ENCODE data around the gene STX4. TPM values are rescaled to one million over a fixed set of nuclear protein-coding genes. Genes with fewer than 3 reads are reported as not detected.
"Not testable (repeated sequence)": the region's sequence is repeated elsewhere in the genome, so short reads cannot be mapped to it uniquely, and the experiment has no call there.

Gene STX4
- polyA plus RNA-seq, 4 donors: 35.6 to 44.6 (median 41.2) TPM

DNA sequence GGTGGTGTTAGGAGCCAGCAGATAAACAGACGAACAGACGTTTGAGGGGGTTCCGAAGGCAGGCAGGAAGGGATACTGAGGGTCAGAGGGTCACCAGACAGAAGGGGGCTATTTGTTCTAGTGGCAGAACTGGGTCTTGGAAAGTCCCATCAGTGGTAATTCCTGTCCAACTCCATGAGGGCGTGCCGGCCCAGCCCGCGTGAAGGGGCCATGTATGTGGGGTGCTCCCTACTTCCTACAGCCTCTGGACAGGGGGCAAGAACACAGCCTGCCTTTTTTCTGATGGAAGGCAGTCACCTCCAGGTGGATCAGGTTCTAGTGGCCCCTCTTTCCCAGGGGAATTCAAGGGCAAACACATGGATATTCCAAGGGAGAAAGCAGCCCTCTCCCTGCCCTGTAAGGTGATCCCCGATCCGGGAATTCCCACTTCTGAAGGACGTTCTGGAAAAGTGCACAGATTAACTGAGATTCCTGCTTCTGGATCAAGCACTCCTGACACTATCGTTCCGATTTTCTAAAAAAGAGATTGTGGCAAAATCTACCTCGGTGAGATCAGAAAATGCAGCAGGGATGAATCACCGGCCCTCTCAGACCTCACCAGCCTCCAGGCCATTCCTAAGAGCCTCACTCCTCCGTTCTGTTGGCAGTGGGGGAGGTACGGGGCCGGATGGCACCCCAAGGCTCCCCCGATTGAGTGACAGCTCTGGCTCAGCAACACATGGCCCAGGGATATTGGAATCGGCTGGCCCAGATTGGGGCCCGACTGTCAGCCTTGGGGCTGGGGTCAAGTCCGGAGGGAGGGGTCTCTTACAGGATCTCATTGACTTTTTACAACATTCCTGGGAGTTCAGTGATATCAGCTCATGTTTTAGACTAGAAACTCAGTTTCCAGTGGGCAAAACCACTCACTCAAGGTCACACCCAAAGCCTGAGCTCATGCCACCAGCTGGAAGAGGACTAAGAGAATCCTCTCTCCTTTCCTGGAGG lies 35.3 kb upstream of the STX4 start:
- no peak for DNase-seq (ENCODE audit: low read depth in 4 of 4, low spot score in 2 of 4)

DNA sequence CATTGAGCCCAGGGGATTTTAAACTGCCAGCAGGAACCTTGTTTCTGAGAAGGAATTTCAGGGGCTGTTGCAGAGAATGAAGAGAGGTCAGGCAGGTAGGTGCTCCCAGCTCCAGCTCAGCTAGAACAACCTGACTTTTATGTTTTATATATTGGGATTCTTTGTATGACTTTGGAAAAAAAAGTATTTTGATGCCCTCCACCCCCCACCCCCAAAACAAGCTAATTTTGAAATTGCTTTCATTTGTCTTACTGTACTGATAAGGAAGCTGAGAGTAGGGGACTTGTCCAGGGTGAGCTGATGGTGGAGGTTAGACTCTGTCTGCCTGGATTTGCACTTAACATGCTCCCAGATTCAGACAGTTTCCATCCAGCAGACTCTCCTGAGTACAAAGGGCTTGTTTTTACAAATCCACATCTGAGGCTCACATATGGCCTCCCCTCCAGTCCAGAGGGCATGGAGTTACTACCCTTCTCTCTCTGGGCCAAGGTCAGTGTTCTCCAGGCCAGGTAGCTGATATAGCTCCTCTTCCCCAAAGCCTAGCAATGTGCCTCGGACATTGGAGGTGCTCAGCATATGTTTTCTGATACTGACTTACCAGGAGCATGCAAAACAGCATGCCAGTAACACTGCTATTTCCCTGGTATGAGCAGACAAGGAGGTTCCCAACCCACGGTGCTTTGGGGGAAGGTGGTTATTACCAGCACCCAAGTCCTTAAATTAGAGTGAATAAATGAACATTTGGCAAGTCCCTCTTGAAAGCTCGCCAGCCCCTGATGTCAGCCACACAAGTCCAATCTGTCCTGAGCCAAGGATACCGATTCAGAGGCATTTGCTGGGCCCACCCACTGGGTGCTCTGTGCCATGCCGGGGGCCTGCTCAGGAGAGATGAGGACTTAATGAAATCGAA lies 34.3 kb upstream of the STX4 start:
- no peak for DNase-seq (ENCODE audit: low read depth in 4 of 4, low spot score in 2 of 4)

DNA sequence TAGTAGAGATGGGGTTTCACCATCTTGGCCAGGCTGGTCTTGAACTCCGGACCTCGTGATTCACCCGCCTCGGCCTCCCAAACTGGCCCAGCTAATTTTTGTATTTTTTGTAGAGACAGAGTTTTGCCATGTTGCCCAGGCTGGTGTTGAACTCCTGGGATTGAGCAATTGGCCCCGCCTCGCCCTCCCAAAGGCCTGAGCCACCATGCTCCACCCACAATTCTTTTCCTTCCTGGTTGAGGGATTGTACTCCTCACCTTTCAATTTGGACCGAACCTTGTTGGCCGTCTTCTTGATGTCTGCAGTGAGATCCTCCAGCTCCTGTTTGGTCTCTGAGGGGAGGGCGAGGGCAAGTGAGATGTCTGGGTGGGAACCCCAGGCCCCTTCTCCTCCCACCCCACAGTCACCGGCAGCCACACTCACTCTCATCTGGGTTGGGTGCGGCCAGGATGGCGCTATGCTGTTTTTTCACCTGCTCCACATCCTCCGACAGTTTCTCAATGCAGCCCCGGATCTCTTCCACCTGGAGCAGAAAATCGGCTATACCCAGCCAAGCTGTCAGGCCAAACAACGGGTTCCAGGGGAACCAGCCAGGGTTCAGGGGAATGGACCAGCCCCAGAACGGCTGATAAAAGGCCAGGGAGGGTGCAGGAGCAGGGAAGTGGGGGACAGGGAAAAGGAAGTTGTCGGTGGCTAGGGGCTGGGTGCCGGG lies 32.5 kb upstream of the STX4 start:
- no peak for DNase-seq (ENCODE audit: low read depth in 4 of 4, low spot score in 2 of 4)

DNA sequence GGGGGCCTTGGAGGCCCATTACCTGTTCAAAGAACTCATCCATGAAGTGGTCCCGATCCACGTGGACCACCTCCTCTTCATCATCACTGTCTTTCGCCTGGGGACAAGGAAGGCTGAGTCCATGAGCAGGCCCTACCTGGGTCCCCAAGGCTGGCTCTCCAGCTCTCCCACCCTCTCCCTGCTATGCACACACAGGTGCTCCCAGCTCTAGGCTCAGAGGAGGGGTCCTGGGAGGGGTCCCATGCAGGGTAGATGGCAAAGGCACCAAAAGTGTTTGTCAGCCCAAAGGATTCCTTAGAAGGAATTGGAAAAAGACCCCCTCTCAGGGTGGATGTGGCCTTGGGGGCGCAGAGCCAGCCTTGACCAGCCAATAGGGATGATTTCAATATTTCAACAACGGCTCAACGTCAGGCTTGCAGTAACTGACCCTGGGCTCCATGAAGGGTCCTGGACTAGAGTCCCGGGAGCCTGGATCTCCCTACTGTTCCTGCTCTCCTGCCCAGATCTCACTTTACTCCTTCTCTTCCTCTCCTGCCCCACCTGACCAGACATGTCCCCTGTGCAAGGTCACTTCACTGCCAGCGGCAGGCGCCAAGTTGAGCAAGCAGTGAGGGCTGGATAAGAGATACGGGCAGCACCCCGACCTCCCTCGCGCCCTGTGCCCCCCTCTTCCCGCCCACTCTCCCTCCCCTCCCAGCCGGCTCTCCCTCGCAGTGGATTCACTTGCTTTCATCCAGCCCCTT lies 31.7 kb upstream of the STX4 start:
- DNase-seq (ENCODE audit: low read depth in 4 of 4, low spot score in 2 of 4): no peak

DNA sequence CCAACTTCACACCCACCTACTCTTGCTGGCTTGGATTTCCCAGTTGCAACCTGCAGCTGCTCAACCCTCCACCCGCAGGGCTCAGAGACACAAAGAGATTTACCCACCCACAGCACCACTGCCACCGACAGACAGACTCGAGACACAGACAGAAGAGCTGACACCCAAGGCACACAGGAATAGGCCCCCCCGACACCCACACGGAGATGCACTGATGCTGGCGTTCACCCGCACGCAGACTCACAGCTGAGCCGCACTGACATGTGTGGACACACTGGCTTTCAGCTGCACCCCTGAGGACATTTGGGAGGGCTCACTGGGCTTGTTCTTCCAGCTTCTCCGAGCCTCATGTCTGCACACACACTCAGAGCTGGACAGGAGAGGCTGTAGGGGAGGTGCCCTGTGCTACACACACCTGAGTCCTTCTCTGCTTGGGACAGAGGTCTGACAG lies 31.1 kb upstream of the STX4 start:
- DNase-seq (ENCODE audit: low read depth in 4 of 4, low spot score in 2 of 4): no peak

DNA sequence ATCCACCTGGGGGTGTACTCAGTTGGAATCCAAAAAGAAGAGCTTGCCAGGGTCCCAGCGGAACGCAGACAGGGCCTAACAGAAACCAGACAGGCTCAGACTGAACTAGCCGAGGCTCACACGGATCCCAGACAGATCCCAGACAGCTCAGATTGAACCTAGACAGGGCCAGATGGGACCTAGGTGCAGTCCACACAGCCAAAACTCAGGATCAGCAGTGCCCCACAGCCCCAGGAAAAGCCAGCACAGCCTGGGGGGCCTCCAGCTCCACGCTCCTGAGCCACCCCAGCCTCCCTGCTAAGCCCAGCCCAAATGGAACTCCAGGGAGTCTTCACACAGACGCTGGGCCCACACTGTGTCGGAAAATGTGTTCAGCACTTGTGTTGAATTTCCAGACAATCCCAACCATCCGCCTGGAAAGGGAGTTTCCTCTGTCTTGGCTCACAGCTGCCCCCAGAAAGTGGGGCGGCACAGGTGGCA lies 30.5 kb upstream of the STX4 start:
- DNase-seq (ENCODE audit: low read depth in 4 of 4, low spot score in 2 of 4): no peak

DNA sequence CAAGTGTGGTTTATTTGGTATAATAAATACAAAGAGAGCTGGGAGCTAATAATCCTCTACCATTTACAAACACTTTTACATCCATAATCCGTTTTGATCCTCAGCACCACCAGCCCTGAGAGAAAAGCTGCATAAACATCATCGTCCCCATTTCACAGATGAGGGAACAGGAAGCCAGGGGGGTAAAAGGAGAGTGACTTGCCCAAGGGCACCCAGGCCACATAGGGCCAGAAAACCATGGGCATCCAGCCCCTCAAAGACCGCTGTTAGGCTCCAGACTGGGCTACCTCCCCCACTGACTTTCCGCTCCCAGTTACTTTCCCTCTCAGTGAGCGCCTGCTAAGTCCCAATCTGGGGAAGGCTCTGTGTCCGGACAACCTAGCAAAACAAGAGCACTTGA lies 29.6 kb upstream of the STX4 start:
- no peak for DNase-seq (ENCODE audit: low read depth in 4 of 4, low spot score in 2 of 4)

DNA sequence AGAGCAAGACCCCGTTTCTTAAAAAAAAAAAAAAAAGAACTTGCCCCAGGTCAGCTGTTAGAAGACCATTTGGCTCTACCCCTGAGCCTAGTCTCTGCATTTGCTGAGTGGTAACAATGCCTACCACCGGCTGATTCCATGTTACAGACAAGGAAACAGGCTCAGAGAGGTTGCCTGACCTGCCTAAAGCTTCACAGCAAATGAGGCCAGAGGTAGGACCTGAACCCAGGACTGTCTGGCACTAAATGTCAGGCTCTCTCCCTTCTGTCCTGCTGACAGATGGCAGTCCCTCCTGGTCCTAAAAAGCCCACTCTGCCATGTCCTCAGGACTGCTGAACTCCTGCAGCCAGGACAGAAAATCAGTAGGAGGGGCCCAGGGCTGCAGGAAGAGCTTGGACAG lies 28.7 kb upstream of the STX4 start:
- DNase-seq (ENCODE audit: low read depth in 4 of 4, low spot score in 2 of 4): no peak

DNA sequence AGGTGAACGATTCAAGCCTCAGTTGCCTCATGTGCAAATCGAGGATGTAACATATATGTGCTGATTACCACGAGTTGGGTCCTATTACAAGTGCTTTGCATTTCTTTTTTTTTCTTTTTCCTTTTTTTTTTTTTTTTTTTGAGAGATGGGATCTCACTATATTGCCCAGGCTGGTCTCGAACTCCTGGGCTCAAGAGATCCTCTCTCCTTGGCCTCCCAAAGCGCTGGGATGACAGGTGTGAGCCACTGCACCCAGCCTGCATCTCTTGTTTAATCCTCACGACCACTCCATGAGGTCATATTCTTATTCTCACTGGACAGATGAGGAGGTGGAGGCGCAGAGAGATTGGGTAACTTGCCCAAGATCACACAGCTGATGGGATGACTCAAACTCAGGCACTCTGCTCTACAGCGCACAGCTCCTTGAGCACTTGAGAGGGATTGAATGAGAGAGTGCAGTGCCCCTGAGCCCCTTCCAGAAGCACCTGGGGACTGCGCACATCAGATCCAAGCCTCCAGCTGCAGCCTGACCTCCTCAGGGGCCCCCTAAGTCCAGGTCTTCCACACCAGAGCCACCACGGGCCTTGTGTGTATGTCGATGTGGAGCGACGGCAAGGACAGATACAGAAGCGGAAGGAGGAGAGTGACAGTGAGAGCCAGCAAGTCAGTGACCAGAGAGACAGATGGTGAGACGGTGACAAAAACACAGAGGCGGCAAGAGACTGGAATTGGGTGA lies 27.8 kb upstream of the STX4 start:
- DNase-seq (ENCODE audit: low read depth in 4 of 4, low spot score in 2 of 4): no peak

DNA sequence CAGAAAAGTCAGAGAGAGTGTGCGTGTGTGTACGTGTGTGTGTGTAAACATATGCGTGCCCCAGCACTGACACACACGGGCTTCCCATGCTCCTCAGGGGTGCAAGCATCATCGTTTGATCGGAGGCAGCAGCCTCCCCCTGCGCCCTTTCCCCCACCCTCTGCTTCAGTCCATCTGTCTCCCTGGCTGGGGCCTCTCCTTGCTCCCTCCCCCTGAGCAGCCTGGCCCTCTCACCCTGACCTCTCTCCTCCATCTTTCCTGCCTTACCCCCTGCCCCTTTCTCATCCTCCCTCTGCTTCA lies 27.3 kb upstream of the STX4 start:
- DNase-seq (ENCODE audit: low read depth in 4 of 4, low spot score in 2 of 4): no peak

DNA sequence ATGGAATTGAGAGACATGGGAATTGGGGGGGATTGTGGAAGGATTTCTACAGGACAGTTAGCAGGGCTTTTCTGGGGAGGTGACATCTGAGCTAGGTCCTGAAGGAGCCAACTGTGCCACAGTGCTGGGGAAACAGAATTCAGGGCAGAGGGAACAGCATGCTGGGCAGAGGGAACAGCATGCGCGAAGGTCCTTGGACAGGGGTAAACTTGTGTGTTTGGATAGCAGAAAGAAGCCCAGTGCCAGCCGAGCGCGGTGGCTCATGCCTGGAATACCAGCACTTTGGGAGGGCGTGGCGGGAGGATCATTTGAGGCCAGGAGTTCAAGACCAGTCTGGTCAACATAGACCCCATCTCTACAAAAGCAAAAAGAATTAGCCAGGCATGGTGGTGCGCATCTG lies 26.8 kb upstream of the STX4 start:
- no peak for DNase-seq (ENCODE audit: low read depth in 4 of 4, low spot score in 2 of 4)

DNA sequence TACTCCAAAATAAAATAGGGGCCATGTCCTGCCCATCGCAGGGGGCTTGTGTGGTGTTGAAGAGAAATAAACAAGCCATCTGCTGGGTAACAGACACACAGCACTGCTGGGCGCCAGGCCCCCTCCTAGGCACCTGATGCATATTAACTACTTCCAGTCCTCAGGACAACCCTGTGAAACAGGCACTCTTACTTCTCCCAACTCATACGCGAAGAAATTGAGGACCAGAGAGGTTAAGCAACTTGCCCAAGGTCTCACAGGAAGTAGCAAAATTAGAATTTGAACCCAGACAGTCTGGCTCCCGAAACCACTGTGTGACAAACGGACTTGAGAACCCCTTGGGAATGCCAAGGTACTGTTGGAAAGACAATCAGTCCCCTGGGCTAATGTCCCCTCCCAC lies 25.7 kb upstream of the STX4 start:
- DNase-seq (ENCODE audit: low read depth in 4 of 4, low spot score in 2 of 4): no peak

DNA sequence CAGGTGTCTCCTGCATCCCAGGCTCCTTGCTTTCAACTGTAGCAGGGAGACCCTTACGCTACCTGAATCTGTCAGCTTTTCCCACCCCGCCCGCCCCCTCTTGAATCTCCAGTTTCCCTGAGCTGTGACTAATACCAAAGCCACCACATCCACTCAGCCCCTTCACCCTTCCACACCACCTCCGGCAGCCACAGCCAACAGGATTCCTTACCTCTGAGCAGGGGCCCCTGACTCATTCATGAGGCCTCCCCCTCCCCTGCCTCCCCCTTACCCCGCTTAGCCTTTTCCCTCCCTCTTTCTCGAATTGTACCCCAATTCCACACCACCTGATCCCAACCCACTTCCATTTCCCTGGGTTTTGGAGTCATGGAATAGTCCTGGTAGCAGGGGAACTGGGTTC lies 25.2 kb upstream of the STX4 start:
- DNase-seq (ENCODE audit: low read depth in 4 of 4, low spot score in 2 of 4): no peak

DNA sequence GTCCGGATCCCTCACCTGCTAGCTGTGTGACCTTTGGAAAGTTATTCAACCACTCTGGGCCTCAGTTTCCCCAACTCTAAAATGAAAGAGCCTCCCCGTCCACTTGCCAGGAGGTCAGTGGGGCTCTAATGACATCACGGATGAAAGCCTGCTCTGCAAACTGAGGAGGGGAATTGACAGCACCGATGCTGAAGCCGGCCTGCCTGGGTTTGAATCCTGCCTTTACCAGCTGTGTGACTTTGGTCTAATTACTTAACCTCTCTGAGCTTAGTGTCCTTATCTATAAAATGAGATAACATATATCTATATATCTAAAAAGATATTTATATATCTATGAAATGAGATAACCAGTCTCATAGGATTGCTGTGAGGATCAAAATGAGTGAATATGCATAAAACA lies 24.8 kb upstream of the STX4 start:
- DNase-seq (ENCODE audit: low read depth in 4 of 4, low spot score in 2 of 4): no peak

DNA sequence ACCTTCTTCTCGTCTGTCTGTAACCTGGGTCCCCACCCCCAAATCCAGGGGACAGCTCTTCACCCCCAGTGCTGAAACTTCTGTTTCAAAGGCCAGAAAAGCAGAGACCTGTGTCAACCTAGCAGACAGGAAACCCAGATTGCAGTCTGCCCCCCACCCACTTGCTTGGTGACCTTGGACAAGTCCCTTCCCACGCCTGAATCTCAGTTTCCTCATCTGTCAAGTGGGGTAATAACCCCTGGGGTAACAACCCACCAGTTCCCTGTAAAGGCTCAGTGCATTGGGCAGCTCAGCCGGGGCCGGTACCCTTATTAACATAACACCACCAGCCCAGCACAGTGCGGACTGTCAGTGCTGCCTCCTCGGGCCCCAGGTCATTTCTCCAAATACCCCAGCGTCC lies 24.2 kb upstream of the STX4 start:
- DNase-seq (ENCODE audit: low read depth in 4 of 4, low spot score in 2 of 4): no peak

DNA sequence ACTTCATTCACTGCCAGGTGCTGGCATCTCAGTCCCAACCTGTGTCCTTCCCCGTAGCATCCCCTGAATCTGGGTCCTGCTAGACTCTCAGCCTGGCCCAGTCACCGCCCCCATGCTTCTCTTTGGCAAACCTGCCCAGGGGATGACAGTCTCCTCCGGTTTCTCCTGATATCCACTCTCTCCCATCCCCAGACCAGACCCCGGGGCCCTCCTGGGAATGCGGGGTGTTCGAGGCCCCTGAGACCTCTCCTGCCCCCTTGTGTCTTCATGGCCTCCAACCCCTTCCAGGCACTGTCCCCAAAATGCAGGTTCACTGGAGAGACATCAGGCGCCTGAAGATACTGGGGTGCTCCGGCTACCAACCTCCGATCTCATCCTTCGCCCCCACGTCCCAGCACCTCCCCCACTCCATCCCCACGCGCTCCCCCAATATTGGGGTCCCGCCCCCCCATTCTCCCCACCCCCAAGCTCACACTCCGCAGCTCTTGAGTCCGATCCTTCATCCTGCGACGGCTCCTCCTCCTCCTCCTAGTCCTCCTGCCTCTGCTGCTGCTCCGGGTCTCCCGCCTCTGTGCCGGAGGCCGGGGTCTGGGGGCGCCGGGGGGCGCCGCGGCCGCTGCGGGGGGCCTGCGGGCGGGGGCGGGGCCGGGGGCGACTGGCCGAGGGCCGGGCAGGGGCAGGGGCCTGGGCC lies 23.3 kb upstream of the STX4 start:
- DNase-seq (ENCODE audit: low read depth in 4 of 4, low spot score in 2 of 4): no peak

DNA sequence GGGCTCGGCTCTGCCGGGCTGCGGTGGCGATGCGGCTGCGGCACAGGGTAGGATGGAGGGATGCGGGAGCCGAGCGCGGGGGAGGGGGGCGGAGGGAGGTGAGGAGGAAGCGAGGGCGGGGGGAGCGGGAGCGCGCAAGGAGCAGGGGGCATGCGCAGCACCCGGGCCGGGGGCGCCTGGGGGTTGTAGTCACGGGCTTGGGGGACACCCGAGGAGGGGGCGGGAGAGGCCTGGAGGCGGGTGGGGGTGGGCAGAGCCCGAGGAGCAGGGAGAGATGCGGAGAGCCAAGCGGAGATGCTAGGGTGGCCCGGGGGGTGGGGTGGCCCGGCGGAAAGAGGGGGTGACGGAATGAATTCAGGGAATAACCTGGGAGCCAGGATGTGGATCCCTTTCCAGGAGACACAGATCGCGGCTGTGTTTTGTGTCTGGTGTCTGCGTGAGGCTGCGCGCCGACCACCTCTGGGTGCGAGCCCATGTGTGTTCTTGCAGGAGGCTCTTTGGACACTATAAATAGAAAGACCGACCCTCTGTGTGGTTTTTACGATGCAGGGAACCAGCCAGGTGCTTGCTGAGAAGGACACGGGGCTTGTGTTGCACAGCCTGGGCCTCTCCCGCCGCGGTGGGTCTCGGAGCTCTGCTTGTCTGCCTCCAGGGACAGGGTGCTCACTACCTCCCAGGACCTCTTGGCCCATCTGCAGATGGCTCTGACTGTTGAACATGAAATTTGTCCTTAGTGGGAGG lies 22.6 kb upstream of the STX4 start, which contains the start of gene STX1B:
STX1B (minus strand) TSS at position 54 of the 741 bp plus-strand sequence. CDS start 242 bp downstream, outside the sequence.
- DNase-seq (ENCODE audit: low read depth in 4 of 4, low spot score in 2 of 4): no peak

DNA sequence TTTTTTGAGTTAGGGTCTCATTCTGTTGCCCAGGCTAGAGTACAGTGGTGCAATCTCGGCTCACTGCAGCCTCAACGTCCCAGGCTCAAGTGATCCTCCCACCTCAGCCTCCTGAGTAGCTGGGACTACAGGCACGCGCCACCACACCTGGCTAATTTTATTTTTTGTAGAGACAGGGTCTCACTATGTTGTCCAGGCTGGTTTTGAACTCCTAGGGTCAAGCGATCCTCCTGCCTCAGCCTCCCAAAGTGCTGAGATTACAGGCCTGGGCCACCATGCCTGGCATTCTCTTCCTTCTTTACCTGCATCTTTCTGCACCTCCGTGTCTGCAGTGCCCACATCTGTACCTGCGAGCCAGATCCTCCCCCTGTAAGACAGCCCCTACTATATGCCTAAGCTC lies 21.5 kb upstream of the STX4 start:
- DNase-seq (ENCODE audit: low read depth in 4 of 4, low spot score in 2 of 4): not testable (repeated sequence)
